PFSK-1 (cell line): ENCODE results near the gene XDH.

ENCODE experiments used
- FOXP2 ChIP-seq: optimal IDR thresholded peaks from 2 replicates; pipeline ENCODE3; 2011; ENCODE audit warnings: borderline replicate concordance, control low read depth, inconsistent platforms; ENCODE audit not compliant: insufficient read depth; ENCODE audit errors: extremely low read length, extremely low read depth
- POLR2AphosphoS5 ChIP-seq: IDR thresholded peaks from 2 replicates; pipeline ENCODE4 v1.6.1; 2012; ENCODE audit warnings: low read depth, mild to moderate bottlenecking, control low read depth, low read length, moderate library complexity
- REST ChIP-seq, 2 experiments: IDR thresholded peaks; 2 replicates each; pipeline versions ENCODE4 v1.6.1 to v1.8.0; 2011 to 2012; ENCODE audit warnings: low read depth in 2 of 2, low read length in 2 of 2, control low read depth in 1 of 2, inconsistent platforms in 1 of 2, mild to moderate bottlenecking in 1 of 2, moderate library complexity in 1 of 2; ENCODE audit not compliant: insufficient read depth in 1 of 2
- SIN3A ChIP-seq: IDR thresholded peaks from 2 replicates; pipeline ENCODE4 v1.6.1; 2012; ENCODE audit warnings: mild to moderate bottlenecking, low read length, moderate library complexity, borderline replicate concordance; ENCODE audit not compliant: insufficient read depth
- TAF1 ChIP-seq: IDR thresholded peaks from 2 replicates; pipeline ENCODE4 v1.6.1; 2012; ENCODE audit warnings: low read length, control low read depth, borderline replicate concordance; ENCODE audit not compliant: insufficient read depth

The XDH gene

DNA sequence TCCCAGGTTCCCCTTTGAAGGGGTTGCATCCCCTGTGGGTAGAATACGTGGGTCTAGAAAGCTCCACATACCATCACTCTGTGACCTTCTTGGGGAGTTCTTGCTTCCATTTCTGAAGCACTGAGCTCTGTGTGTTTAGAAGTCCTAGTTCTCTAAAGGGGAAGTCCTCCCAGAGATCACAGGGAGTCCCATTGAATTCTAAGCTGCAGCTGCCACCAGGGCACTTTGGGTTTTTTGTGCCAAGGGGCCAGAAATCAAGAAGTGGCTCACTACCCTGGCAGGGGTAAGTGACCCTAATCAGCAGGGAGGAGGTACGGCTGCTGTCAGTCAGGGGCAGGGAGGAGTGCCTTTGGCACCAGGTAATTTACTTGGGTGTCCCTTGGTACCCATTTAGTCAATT lies 109.7 kb downstream of the XDH start:
- TF ChIP-seq SIN3A (no peak), FOXP2 (no peak), REST (IDR thresholded peaks at IDR 0.05; ENCODE audit: insufficient read depth in 1 of 2, low read depth in 2 of 2, low read length in 2 of 2) (no peak), POLR2AphosphoS5 (no peak)

- TF ChIP-seq POLR2AphosphoS5 (no peak), TAF1 (no peak)
These were observed 111.5 kb downstream of the XDH start for GRCh38 chr2:31302940-31303563.

- no peak for TF ChIP-seq POLR2AphosphoS5
- no peak for TF ChIP-seq FOXP2
- TF ChIP-seq REST (IDR thresholded peaks at IDR 0.05; ENCODE audit: insufficient read depth in 1 of 2, low read depth in 2 of 2, low read length in 2 of 2): no peak
- no peak for TF ChIP-seq SIN3A
- no peak for TF ChIP-seq TAF1
These were observed 114.2 kb downstream of the XDH start for GRCh38 chr2:31300309-31300708.

GRCh38 chr2:31299547-31299946 lies 115.0 kb downstream of the XDH start:
- TF ChIP-seq REST (IDR thresholded peaks at IDR 0.05; ENCODE audit: insufficient read depth in 1 of 2, low read depth in 2 of 2, low read length in 2 of 2) (no peak), FOXP2 (no peak), POLR2AphosphoS5 (no peak), SIN3A (no peak), TAF1 (no peak)

DNA sequence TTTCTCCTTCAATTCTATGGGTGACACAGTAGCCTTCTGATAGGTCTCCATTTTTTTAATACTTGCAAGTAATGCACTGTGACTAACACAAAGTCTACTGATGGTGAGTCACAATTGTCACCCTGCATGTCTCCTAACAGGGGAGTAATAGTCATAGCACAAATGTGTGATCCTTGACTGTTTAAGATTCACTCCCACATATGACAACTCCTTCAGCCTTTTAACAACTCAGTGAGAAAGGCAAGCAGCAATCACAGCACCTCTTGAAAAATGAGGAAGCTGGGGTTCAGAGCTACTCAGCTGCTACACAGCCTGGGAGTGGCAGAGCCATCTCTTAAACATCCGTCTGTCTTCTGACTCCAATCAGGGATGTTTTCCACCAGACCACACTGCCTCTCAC lies 116.8 kb downstream of the XDH start:
- no peak for TF ChIP-seq TAF1
- no peak for TF ChIP-seq REST (IDR thresholded peaks at IDR 0.05; ENCODE audit: insufficient read depth in 1 of 2, low read depth in 2 of 2, low read length in 2 of 2)
- TF ChIP-seq POLR2AphosphoS5: no peak
